T-helper 2 cell treated with Interferon-gamma antibody and Interleukin-4, amounts not matched to agents 5 μg/mL and 100 μg/mL, for 36 hours (primary cell): ENCODE data around the gene TYSND1.
"Not testable (repeated sequence)": the region's sequence is repeated elsewhere in the genome, so short reads cannot be mapped to it uniquely, and the experiment has no call there.

Source experiments
- DNase-seq: peaks from one replicate; pipeline ENCODE4 v3.0.0; 2021; ENCODE audit warnings: low spot score
- H3K27ac Mint-ChIP-seq: one replicate; pipeline ENCODE4 v1.8.0; 2021; ENCODE audit warnings: mild to moderate bottlenecking, mixed read lengths
- H3K27me3 Mint-ChIP-seq: one replicate; pipeline ENCODE4 v1.8.0; 2021; ENCODE audit warnings: low read depth, mixed read lengths
- H3K36me3 Mint-ChIP-seq: one replicate; pipeline ENCODE4 v1.8.0; 2021; ENCODE audit warnings: low read depth, mixed read lengths
- H3K4me1 Mint-ChIP-seq: one replicate; pipeline ENCODE4 v1.8.0; 2021; ENCODE audit warnings: low read depth, mixed read lengths
- H3K4me3 Mint-ChIP-seq: one replicate; pipeline ENCODE4 v1.8.0; 2022; ENCODE audit warnings: mild to moderate bottlenecking, moderate library complexity, mixed read lengths
- H3K9me3 Mint-ChIP-seq: one replicate; pipeline ENCODE4 v1.8.0; 2021; ENCODE audit warnings: mixed read lengths

Gene TYSND1, protein sequence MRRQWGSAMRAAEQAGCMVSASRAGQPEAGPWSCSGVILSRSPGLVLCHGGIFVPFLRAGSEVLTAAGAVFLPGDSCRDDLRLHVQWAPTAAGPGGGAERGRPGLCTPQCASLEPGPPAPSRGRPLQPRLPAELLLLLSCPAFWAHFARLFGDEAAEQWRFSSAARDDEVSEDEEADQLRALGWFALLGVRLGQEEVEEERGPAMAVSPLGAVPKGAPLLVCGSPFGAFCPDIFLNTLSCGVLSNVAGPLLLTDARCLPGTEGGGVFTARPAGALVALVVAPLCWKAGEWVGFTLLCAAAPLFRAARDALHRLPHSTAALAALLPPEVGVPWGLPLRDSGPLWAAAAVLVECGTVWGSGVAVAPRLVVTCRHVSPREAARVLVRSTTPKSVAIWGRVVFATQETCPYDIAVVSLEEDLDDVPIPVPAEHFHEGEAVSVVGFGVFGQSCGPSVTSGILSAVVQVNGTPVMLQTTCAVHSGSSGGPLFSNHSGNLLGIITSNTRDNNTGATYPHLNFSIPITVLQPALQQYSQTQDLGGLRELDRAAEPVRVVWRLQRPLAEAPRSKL

GRCh38 chr10:70146489-70147258 is at the start of gene TYSND1:
Gene TYSND1 (minus strand): TSS chr10:70146700. CDS start chr10:70146586, 114 bp downstream.
- Mint-ChIP-seq H3K36me3 (peaks cover 26% of the 10 kb centered on the region), H3K4me3 (peak within 1 kb of the TSS; percentile 90), H3K4me1 (peaks cover 15% of the 10 kb centered on the region), H3K27ac (peak within 1 kb of the TSS; percentile 97), H3K9me3 (no peaks in the 10 kb centered on the region), H3K27me3 (no peaks in the 10 kb centered on the region)
- peak; percentile 92 for DNase-seq

GRCh38 chr10:70193391-70193844 is 46.9 kb upstream of the TYSND1 start:
- H3K27me3 Mint-ChIP-seq, result no peaks in the 10 kb centered on the region
- DNase-seq, result no peak
- peaks cover 11% of the 10 kb centered on the region for H3K36me3 Mint-ChIP-seq
- no peaks in the 10 kb centered on the region for H3K9me3 Mint-ChIP-seq
- H3K27ac Mint-ChIP-seq, result no peak overlapping the region
- H3K4me3 Mint-ChIP-seq, result no peak overlapping the region
- H3K4me1 Mint-ChIP-seq, result peaks cover 19% of the 10 kb centered on the region

DNA sequence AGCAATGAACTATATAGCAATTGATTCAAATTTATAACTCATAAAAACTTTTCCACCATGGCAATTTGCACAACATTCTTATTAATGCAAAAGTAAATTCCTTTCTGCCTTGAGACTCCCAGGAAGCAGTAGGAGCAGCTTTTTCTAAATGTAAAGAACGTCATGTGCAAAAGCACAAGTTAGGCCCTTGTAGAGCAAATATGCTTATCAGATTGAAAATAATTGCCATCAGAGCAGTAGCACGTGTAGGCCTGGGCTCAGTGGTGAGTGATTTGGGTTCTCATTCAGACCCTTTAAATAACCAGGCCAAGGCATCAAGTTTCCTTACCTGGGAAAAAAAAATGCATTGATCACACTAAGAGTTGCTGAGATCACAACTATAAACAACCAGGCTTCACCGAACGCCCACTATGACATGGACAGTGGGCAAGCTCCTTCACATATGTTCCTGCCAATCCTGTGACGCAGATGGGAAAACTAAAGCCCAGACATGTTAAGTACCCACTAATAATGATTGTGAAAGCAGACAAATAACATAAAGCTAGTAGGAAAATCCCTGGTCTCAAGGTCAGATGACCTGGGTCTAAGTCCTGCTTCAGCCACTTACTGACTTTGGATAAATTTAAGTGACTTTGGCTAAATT is 45.9 kb upstream of the TYSND1 start:
- H3K27ac Mint-ChIP-seq, result no peak overlapping the region
- H3K4me1 Mint-ChIP-seq, result peaks cover 12% of the 10 kb centered on the region
- DNase-seq, result no peak
- H3K4me3 Mint-ChIP-seq, result no peak overlapping the region
- H3K9me3 Mint-ChIP-seq, result no peaks in the 10 kb centered on the region
- H3K36me3 Mint-ChIP-seq, result peaks cover 3% of the 10 kb centered on the region
- H3K27me3 Mint-ChIP-seq, result no peaks in the 10 kb centered on the region

DNA sequence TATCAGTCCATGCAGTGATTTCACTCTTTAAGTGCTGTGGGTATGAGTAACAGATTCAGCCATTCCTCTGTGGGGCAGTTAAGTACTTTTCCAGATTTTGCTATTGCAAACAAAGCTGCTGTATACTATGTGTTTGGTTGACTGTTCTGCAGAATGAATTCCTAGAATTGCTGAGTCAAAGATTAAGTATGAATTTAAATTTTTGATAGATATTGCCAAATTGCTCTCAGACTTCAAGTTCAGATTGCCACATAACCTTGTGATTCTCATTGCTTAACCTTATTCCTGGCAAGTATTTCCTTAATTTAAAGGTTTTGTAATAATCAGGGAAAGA is 45.4 kb upstream of the TYSND1 start:
- no peaks in the 10 kb centered on the region for H3K27me3 Mint-ChIP-seq
- no peak for DNase-seq
- no peak overlapping the region for H3K27ac Mint-ChIP-seq

DNA sequence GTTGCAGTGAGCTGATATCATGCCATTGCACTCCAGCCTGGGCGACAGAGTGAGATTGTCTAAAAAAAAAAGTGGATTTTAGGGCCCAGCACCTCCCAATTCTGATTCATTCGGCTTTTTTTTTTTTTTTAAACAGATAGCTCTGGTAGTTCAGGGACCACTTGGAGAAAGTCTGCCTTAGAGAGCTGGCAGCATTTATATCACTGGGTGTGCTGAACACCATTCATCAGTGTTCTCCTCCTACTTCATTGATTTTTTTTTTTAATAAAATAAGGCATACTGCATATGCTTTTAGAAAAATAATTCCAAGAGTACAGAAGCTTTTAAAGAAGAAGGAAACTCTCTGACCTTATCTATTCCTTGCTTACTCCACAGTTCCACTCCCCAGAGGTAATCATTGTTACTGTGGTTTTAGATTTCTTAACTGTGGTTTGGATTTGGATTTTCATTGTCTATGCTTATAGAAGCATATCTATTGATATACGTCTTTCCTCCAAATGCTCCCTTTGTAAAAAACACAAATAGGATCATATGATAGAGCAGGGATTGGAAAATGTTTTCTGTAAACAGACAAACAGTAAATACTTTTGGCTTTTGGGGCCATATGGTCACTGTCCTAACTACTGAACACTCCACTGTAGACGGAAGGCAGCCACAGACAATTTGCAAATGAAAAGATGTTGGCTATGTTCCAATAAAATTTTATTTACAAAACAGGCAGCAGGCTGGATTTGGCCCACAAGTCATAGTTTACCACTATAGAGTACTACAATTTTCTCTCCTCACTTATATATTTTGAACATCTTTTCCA is 44.9 kb upstream of the TYSND1 start:
- H3K36me3 Mint-ChIP-seq, result no peaks in the 10 kb centered on the region
- no peak overlapping the region for H3K4me3 Mint-ChIP-seq
- no peaks in the 10 kb centered on the region for H3K27me3 Mint-ChIP-seq
- H3K27ac Mint-ChIP-seq, result no peak overlapping the region
- no peaks in the 10 kb centered on the region for H3K9me3 Mint-ChIP-seq
- peaks cover 6% of the 10 kb centered on the region for H3K4me1 Mint-ChIP-seq
- no peak for DNase-seq

More for the DNA sequence above, 45.4 kb upstream of the TYSND1 start:
- Mint-ChIP-seq H3K4me3 (no peak overlapping the region), H3K4me1 (peaks cover 7% of the 10 kb centered on the region), H3K9me3 (no peaks in the 10 kb centered on the region), H3K36me3 (no peaks in the 10 kb centered on the region)

GRCh38 chr10:70190581-70190980 is 44.1 kb upstream of the TYSND1 start:
- peaks cover 6% of the 10 kb centered on the region for H3K4me1 Mint-ChIP-seq
- peaks cover 5% of the 10 kb centered on the region for H3K27me3 Mint-ChIP-seq
- no peak overlapping the region for H3K27ac Mint-ChIP-seq
- H3K36me3 Mint-ChIP-seq, result no peaks in the 10 kb centered on the region
- DNase-seq, result no peak
- H3K9me3 Mint-ChIP-seq, result no peaks in the 10 kb centered on the region
- H3K4me3 Mint-ChIP-seq, result no peak overlapping the region

DNA sequence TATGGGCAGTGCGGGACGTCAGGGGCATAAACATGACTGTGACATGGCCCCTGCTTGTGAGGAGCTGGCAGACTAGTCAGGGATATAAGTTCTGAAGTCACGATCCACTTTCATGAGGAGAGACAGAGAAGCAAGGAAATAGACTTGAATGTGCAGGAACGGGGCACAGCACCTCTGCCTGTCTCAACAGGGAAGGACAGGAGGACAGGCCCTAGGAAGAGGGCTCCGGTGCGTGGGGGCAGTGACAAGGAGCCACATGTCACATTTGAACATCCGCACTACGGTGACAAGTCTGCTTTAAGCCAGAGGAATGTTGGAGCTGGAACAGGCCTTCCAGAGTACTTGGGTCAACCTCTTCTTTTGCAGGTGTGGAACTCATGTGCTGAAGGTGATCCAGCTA is 43.6 kb upstream of the TYSND1 start:
- no peaks in the 10 kb centered on the region for H3K9me3 Mint-ChIP-seq
- no peak for DNase-seq
- no peak overlapping the region for H3K4me3 Mint-ChIP-seq
- peaks cover 6% of the 10 kb centered on the region for H3K4me1 Mint-ChIP-seq
- no peak overlapping the region for H3K27ac Mint-ChIP-seq
- no peaks in the 10 kb centered on the region for H3K36me3 Mint-ChIP-seq
- H3K27me3 Mint-ChIP-seq, result peaks cover 10% of the 10 kb centered on the region

- Mint-ChIP-seq H3K27ac (no peak overlapping the region), H3K4me3 (no peak overlapping the region), H3K4me1 (peaks cover 6% of the 10 kb centered on the region), H3K9me3 (no peaks in the 10 kb centered on the region), H3K27me3 (peaks cover 17% of the 10 kb centered on the region), H3K36me3 (no peaks in the 10 kb centered on the region)
- no peak for DNase-seq
Observed at GRCh38 chr10:70188768-70189167, 42.3 kb upstream of the TYSND1 start.

GRCh38 chr10:70186571-70186970 is 40.1 kb upstream of the TYSND1 start:
- Mint-ChIP-seq H3K36me3 (no peaks in the 10 kb centered on the region), H3K4me3 (no peak overlapping the region), H3K4me1 (peaks cover 3% of the 10 kb centered on the region), H3K27ac (no peak overlapping the region), H3K27me3 (peaks cover 26% of the 10 kb centered on the region), H3K9me3 (no peaks in the 10 kb centered on the region)
- DNase-seq, result no peak

- Mint-ChIP-seq H3K27ac (no peak overlapping the region), H3K4me3 (no peak overlapping the region), H3K27me3 (peaks cover 30% of the 10 kb centered on the region), H3K4me1 (no peaks in the 10 kb centered on the region), H3K36me3 (no peaks in the 10 kb centered on the region), H3K9me3 (no peaks in the 10 kb centered on the region)
- DNase-seq, result no peak
Observed at GRCh38 chr10:70186090-70186489, 39.6 kb upstream of the TYSND1 start.

DNA sequence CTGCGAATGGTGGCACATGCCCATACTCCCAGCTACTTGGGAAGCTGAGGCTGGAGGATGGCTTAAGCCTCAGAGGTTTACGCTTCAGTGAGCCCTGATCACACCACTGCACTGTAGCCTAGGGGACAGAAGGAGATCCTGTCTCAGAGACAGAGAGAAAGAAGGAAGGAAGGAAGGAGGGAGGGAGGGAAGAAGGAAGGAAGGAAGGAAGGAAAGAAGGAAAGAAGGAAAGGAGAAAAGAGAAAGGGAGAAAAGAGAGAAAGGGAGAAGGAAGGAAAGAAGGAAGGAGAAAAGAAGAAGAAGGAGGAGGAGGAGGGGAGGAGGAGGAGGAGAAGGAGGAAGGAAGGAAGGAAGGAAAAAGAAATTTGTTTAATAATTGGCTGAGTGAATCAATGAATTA is 36.8 kb upstream of the TYSND1 start:
- Mint-ChIP-seq H3K4me1 (no peaks in the 10 kb centered on the region), H3K9me3 (no peaks in the 10 kb centered on the region), H3K27me3 (peaks cover 45% of the 10 kb centered on the region), H3K27ac (no peak overlapping the region), H3K4me3 (no peak overlapping the region), H3K36me3 (no peaks in the 10 kb centered on the region)
- no peak for DNase-seq

DNA sequence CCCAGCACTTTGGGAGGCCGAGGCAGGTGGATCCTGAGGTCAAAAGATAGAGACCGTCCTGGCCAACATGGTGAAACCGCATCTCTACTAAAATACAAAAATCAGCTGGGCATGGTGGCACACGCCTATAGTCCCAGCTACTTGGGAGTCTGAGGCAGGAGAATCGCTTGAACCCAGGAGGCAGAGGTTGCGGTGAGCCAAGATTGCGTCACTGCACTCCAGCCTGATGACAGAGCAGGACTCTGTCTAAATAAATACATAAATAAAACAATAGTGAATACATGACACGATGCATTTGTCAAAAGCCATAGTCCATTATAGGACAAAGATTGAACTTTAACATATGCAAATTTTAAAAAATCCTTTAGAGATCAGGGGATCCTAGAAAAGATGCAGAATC is 32.7 kb upstream of the TYSND1 start:
- not testable (repeated sequence) for H3K27ac Mint-ChIP-seq, H3K4me3 Mint-ChIP-seq, DNase-seq, H3K36me3 Mint-ChIP-seq, H3K4me1 Mint-ChIP-seq, H3K9me3 Mint-ChIP-seq
- H3K27me3 Mint-ChIP-seq, result peaks cover 33% of the 10 kb centered on the region

GRCh38 chr10:70178139-70178725 is 31.7 kb upstream of the TYSND1 start:
- Mint-ChIP-seq H3K9me3 (no peaks in the 10 kb centered on the region), H3K36me3 (no peaks in the 10 kb centered on the region), H3K27ac (no peak overlapping the region), H3K27me3 (peaks cover 27% of the 10 kb centered on the region), H3K4me1 (peaks cover 9% of the 10 kb centered on the region), H3K4me3 (no peak overlapping the region)
- DNase-seq, result no peak
